ENCODE data around the gene USP15.

GRCh38 chr12:62370189-62370588 lies 110.0 kb downstream of the USP15 start:
- no peak for TF ChIP-seq EZH2phosphoT487 (IDR thresholded peaks at IDR 0.05; ENCODE audit: low read length)
- TF ChIP-seq CTCF (IDR thresholded peaks at IDR 0.05; ENCODE audit: low read length) = no peak
- TF ChIP-seq EZH2 (optimal IDR thresholded peaks at IDR 0.05; ENCODE audit: low read depth, low read length) = no peak

Data from MM.1S (cell line).